Measurements from ENCODE around the gene USP36. TPM values are rescaled to one million over a fixed set of nuclear protein-coding genes. Genes with fewer than 3 reads are reported as not detected.
"Not testable (repeated sequence)": the region's sequence is repeated elsewhere in the genome, so short reads cannot be mapped to it uniquely, and the experiment has no call there.

USP36 gene
- total RNA-seq, 1 donor = 30.8 TPM

DNA sequence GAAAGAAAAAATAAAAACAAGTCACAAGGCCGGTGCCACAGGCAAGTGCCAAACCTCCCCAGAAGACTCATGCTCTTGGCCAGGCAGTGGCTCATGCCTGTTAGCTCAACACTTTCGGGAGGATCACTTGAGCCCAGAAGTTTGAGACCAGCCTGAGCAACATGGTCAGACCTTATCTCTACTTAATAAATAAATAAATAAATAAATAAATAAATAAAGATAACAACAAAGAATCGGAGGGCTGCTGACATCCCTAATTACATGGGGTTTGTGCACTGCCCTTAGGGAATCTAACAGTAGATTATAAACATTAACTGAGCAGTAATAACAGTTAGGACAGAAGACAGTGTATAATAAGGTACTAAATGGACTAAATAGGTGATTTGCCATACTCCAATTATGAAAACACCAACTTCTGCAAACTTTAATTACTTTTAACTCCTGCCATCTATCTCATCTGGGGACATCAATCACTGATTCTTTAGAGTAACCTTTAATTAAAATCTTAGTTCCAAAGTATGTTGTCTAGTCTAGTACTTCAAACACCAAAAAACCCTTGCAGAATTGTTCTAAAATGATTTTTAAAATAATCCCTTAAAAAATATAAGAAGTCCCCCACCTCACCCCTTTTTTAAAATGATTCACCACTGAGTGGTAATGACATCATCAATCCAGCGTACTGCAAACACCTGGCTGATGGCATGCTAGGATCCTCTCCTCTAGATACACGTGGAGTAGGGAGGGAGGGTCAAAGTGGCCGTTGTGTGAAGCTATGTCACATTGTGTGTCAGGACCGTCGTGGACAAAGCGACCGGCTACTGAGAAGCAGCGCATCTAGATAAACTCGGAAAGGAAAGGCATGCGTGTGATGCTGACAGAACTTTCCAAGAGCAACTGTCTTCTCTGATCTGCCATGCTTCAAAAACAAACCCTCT lies 87.0 kb downstream of the USP36 start:
- peaks cover 40% of the 10 kb centered on the region for H3K79me2 ChIP-seq (ENCODE audit: insufficient read depth, low read length)

GRCh38 chr17:78751447-78752161 lies 89.0 kb downstream of the USP36 start:
- DNase-seq (ENCODE audit: insufficient read length, low spot score, missing footprints) = no peak
- H2AFZ ChIP-seq (ENCODE audit: low read length) = no peak overlapping the region
- H3K4me1 ChIP-seq (ENCODE audit: insufficient read depth, low read length) = peaks cover 17% of the 10 kb centered on the region
- peaks cover 34% of the 10 kb centered on the region for H3K79me2 ChIP-seq (ENCODE audit: insufficient read depth, low read length)
- peaks cover 4% of the 10 kb centered on the region for H4K20me1 ChIP-seq (ENCODE audit: insufficient read depth, low read length)
- no peak overlapping the region for H3K27ac ChIP-seq (ENCODE audit: low read depth, low read length)
- no peaks in the 10 kb centered on the region for H3K36me3 ChIP-seq (ENCODE audit: insufficient read depth, low read length)
- H3K27me3 ChIP-seq (ENCODE audit: insufficient read depth, low read length) = no peaks in the 10 kb centered on the region
- TF ChIP-seq CTCF (IDR thresholded peaks at IDR 0.05; ENCODE audit: extremely low read depth, low read depth, low read length) = no peak
- no peak overlapping the region for H3K4me3 ChIP-seq (ENCODE audit: insufficient read depth, low read length)
- no peak overlapping the region for H3K4me2 ChIP-seq (ENCODE audit: insufficient read depth, low read length)
- H3K9me3 ChIP-seq (ENCODE audit: low read depth, low read length) = no peaks in the 10 kb centered on the region

More for the DNA sequence above, 87.0 kb downstream of the USP36 start:
- Histone ChIP-seq H2AFZ (ENCODE audit: low read length) (no peak overlapping the region), H3K27ac (ENCODE audit: low read depth, low read length) (no peak overlapping the region), H3K4me2 (ENCODE audit: insufficient read depth, low read length) (no peak overlapping the region), H4K20me1 (ENCODE audit: insufficient read depth, low read length) (peaks cover 6% of the 10 kb centered on the region), H3K27me3 (ENCODE audit: insufficient read depth, low read length) (no peaks in the 10 kb centered on the region), H3K9me3 (ENCODE audit: low read depth, low read length) (no peaks in the 10 kb centered on the region), H3K36me3 (ENCODE audit: insufficient read depth, low read length) (no peaks in the 10 kb centered on the region), H3K4me3 (ENCODE audit: insufficient read depth, low read length) (no peak overlapping the region), H3K4me1 (ENCODE audit: insufficient read depth, low read length) (peaks cover 6% of the 10 kb centered on the region)
- no peak for TF ChIP-seq CTCF (IDR thresholded peaks at IDR 0.05; ENCODE audit: extremely low read depth, low read depth, low read length)
- DNase-seq (ENCODE audit: insufficient read length, low spot score, missing footprints) = no peak

DNA sequence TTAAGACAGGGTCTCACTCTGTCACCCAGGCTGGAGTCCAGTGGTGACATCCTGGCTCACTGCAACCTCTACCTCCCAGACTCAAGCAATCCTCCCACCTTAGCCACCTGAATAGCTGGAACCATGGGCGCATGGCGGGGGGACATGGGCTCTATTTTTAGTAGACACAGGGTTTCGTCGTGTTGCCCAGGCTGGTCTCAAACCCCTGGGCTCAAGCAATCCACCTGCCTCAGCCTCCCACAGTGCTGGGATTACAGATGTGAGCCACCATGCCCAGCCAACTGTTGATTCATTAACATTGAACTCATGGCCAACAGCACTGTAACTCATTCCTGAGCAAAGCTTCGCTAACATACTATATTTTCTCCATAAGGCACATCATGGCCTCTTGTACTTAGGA lies 89.6 kb downstream of the USP36 start:
- Histone ChIP-seq H3K79me2 (ENCODE audit: insufficient read depth, low read length) (peaks cover 34% of the 10 kb centered on the region), H3K4me1 (ENCODE audit: insufficient read depth, low read length) (peaks cover 17% of the 10 kb centered on the region)
- DNase-seq (ENCODE audit: insufficient read length, low spot score, missing footprints); H2AFZ ChIP-seq (ENCODE audit: low read length); H3K4me2 ChIP-seq (ENCODE audit: insufficient read depth, low read length); H4K20me1 ChIP-seq (ENCODE audit: insufficient read depth, low read length); H3K4me3 ChIP-seq (ENCODE audit: insufficient read depth, low read length); H3K27me3 ChIP-seq (ENCODE audit: insufficient read depth, low read length); H3K36me3 ChIP-seq (ENCODE audit: insufficient read depth, low read length); H3K27ac ChIP-seq (ENCODE audit: low read depth, low read length); H3K9me3 ChIP-seq (ENCODE audit: low read depth, low read length): not testable (repeated sequence)

- Histone ChIP-seq H4K20me1 (ENCODE audit: insufficient read depth, low read length) (peaks cover 14% of the 10 kb centered on the region), H3K4me1 (ENCODE audit: insufficient read depth, low read length) (peaks cover 17% of the 10 kb centered on the region), H3K4me2 (ENCODE audit: insufficient read depth, low read length) (peak overlapping the region; percentile 64), H3K27ac (ENCODE audit: low read depth, low read length) (no peak overlapping the region), H2AFZ (ENCODE audit: low read length) (peak overlapping the region; percentile 75), H3K36me3 (ENCODE audit: insufficient read depth, low read length) (no peaks in the 10 kb centered on the region), H3K9me3 (ENCODE audit: low read depth, low read length) (no peaks in the 10 kb centered on the region), H3K27me3 (ENCODE audit: insufficient read depth, low read length) (no peaks in the 10 kb centered on the region), H3K4me3 (ENCODE audit: insufficient read depth, low read length) (no peak overlapping the region), H3K79me2 (ENCODE audit: insufficient read depth, low read length) (peaks cover 36% of the 10 kb centered on the region)
- TF ChIP-seq CTCF (IDR thresholded peaks at IDR 0.05; ENCODE audit: extremely low read depth, low read depth, low read length) = no peak
- DNase-seq (ENCODE audit: insufficient read length, low spot score, missing footprints) = no peak
Measured at GRCh38 chr17:78748730-78749317, 91.8 kb downstream of the USP36 start.
